PC-9 (cell line): ENCODE results near the gene KRT27. TPM values are rescaled to one million over a fixed set of nuclear protein-coding genes. Genes with fewer than 3 reads are reported as not detected.
"Not testable (repeated sequence)": the region's sequence is repeated elsewhere in the genome, so short reads cannot be mapped to it uniquely, and the experiment has no call there.

Source experiments
- BruUV-seq: library from RNA; stranded (reverse); fragments of 400-500 nt; replicated peaks from 2 replicates; lab custom pipeline; 2021; lab: Mats Ljungman, UMichigan
- CTCF ChIA-PET: fragments of 300-600 bp; sonication (Branson Sonifier 250); formaldehyde crosslinking; loops from one replicate; lab custom pipeline; 2022; ENCODE audit warnings: antibody characterized with exemption; lab: Charles Lee
- POLR2A ChIA-PET: fragments of 300-600 bp; sonication (Branson Sonifier 250); formaldehyde crosslinking; loops from one replicate; lab custom pipeline; 2022; ENCODE audit warnings: antibody characterized with exemption; ENCODE audit not compliant: unreplicated experiment; lab: Charles Lee
- DNase-seq, 2 experiments: peaks; one replicate each; pipeline versions ENCODE4 v3.0.0 to v3.0.0-alpha.2; 2015 to 2022; ENCODE audit warnings: mixed read lengths in 1 of 2
- H2AFZ ChIP-seq: fragments of 200-600 bp; sonication (generic); 2 replicates; pipeline ENCODE4 v1.8.1; 2017; ENCODE audit warnings: antibody characterized with exemption
- H3F3A ChIP-seq: fragments of 200-600 bp; sonication (generic); 2 replicates; pipeline ENCODE4 v1.8.1; 2017; ENCODE audit warnings: antibody characterized with exemption, mild to moderate bottlenecking, low read depth; ENCODE audit not compliant: insufficient read depth
- H3K27ac ChIP-seq: fragments of 200-600 bp; sonication (generic); 2 replicates; pipeline ENCODE4 v1.6.1; 2016; ENCODE audit warnings: mixed run types
- H3K27me3 ChIP-seq: fragments of 200-600 bp; sonication (generic); 2 replicates; pipeline ENCODE4 v1.6.1; 2016; ENCODE audit warnings: low read depth, mixed run types; ENCODE audit not compliant: insufficient read depth
- H3K36me3 ChIP-seq: fragments of 200-600 bp; sonication (generic); 2 replicates; pipeline ENCODE4 v1.6.1; 2016; ENCODE audit warnings: low read depth, mixed run types
- H3K4me1 ChIP-seq: fragments of 200-600 bp; sonication (generic); replicated peaks from 2 replicates; pipeline ENCODE4 v1.6.1; 2016; ENCODE audit warnings: mixed run types; ENCODE audit not compliant: insufficient read depth
- H3K4me2 ChIP-seq: fragments of 200-600 bp; sonication (generic); 2 replicates; pipeline ENCODE4 v1.6.1; 2017; ENCODE audit warnings: mixed run types
- H3K4me3 ChIP-seq: fragments of 200-600 bp; sonication (generic); 2 replicates; pipeline ENCODE4 v1.6.1; 2016; ENCODE audit warnings: mixed run types
- H3K79me2 ChIP-seq: fragments of 200-600 bp; sonication (generic); 2 replicates; pipeline ENCODE4 v1.6.1; 2017; ENCODE audit warnings: low read depth, mixed run types
- H3K9me2 ChIP-seq: fragments of 200-600 bp; sonication (generic); 2 replicates; pipeline ENCODE4 v1.8.1; 2017; ENCODE audit warnings: mild to moderate bottlenecking; ENCODE audit not compliant: insufficient read depth
- H3K9me3 ChIP-seq: fragments of 200-600 bp; sonication (generic); 2 replicates; pipeline ENCODE4 v1.8.1; 2016; ENCODE audit warnings: low read depth; ENCODE audit not compliant: insufficient read depth
- H4K20me1 ChIP-seq: fragments of 200-600 bp; sonication (generic); 2 replicates; pipeline ENCODE4 v1.8.1; 2017; ENCODE audit not compliant: insufficient read depth
- EZH2 ChIP-seq: fragments of 200-600 bp; sonication (generic); IDR thresholded peaks from 2 replicates; pipeline ENCODE4 v1.8.0; 2017; ENCODE audit warnings: antibody characterized with exemption, low read depth
- intact Hi-C: fragments of 100-400 bp; cut with micrococcal nuclease; formaldehyde crosslinking; loops from one replicate; pipeline ENCODE4 v1.10.0; 2022; ENCODE audit not compliant: unreplicated experiment
- total RNA-seq: library from RNA; stranded (reverse); gene quantifications from 2 replicates; pipeline ENCODE4 v1.2.3, GENCODE V29; 2021
- TF ChIP-seq, protein P1 (sequence below): fragments of 200-600 bp; sonication (generic); conservative IDR thresholded peaks from 2 replicates; pipeline ENCODE4 v1.6.1; 2017; ENCODE audit warnings: mixed run types, antibody characterized with exemption, mild to moderate bottlenecking, moderate library complexity

Gene KRT27
- total RNA-seq, 1 experiment from 2014 or later = not detected

GRCh38 chr17:40750391-40750790, 32.0 kb downstream of the KRT27 start:
- Histone ChIP-seq H2AFZ (no peak overlapping the region), H3K36me3 (no peaks in the 10 kb centered on the region), H3K79me2 (no peaks in the 10 kb centered on the region), H3K4me3 (no peak overlapping the region), H3K9me3 (no peaks in the 10 kb centered on the region), H3K4me2 (no peak overlapping the region), H3K9me2 (no peaks in the 10 kb centered on the region), H4K20me1 (no peaks in the 10 kb centered on the region), H3K4me1 (no peaks in the 10 kb centered on the region), H3K27ac (no peak overlapping the region), H3F3A (no peaks in the 10 kb centered on the region), H3K27me3 (0 out of 2 replicates have a peak, but pooled peaks cover 2% of the 10 kb centered on the region)
- BruUV-seq = no TSS peak
- intact Hi-C loops = no loop called here
- no peak for DNase-seq
- TF ChIP-seq, protein P1, sequence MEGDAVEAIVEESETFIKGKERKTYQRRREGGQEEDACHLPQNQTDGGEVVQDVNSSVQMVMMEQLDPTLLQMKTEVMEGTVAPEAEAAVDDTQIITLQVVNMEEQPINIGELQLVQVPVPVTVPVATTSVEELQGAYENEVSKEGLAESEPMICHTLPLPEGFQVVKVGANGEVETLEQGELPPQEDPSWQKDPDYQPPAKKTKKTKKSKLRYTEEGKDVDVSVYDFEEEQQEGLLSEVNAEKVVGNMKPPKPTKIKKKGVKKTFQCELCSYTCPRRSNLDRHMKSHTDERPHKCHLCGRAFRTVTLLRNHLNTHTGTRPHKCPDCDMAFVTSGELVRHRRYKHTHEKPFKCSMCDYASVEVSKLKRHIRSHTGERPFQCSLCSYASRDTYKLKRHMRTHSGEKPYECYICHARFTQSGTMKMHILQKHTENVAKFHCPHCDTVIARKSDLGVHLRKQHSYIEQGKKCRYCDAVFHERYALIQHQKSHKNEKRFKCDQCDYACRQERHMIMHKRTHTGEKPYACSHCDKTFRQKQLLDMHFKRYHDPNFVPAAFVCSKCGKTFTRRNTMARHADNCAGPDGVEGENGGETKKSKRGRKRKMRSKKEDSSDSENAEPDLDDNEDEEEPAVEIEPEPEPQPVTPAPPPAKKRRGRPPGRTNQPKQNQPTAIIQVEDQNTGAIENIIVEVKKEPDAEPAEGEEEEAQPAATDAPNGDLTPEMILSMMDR = no peak
- no peak for TF ChIP-seq EZH2
- ChIA-PET POLR2A (no interaction called here), CTCF (no interaction called here)

GRCh38 chr17:40748666-40749065, 33.7 kb downstream of the KRT27 start:
- H2AFZ ChIP-seq, H3K4me2 ChIP-seq, H3K4me3 ChIP-seq, H3K27ac ChIP-seq, H3K27me3 ChIP-seq, H3K36me3 ChIP-seq, H3K9me2 ChIP-seq, CTCF ChIA-PET, H4K20me1 ChIP-seq, DNase-seq, POLR2A ChIA-PET, BruUV-seq, H3K79me2 ChIP-seq, intact Hi-C loops, H3F3A ChIP-seq, H3K9me3 ChIP-seq, H3K4me1 ChIP-seq: not testable (repeated sequence)

GRCh38 chr17:40738553-40738952, 43.8 kb downstream of the KRT27 start:
- CTCF ChIA-PET = no interaction called here
- Histone ChIP-seq H3K36me3 (no peaks in the 10 kb centered on the region), H2AFZ (no peak overlapping the region), H3K27ac (no peak overlapping the region), H3K9me2 (no peaks in the 10 kb centered on the region), H3K9me3 (peaks cover 5% of the 10 kb centered on the region; the same call in 1 of the 2 replicates), H3F3A (no peaks in the 10 kb centered on the region), H3K27me3 (no peaks in the 10 kb centered on the region), H3K4me2 (no peak overlapping the region), H4K20me1 (no peaks in the 10 kb centered on the region), H3K4me1 (no peaks in the 10 kb centered on the region), H3K4me3 (no peak overlapping the region), H3K79me2 (no peaks in the 10 kb centered on the region)
- intact Hi-C loops = no loop called here
- no peak for DNase-seq
- BruUV-seq = no TSS peak
- no peak for TF ChIP-seq EZH2
- TF ChIP-seq, protein P1 = no peak
- POLR2A ChIA-PET = no interaction called here

GRCh38 chr17:40735016-40735415, 47.3 kb downstream of the KRT27 start:
- CTCF ChIA-PET = no interaction called here
- TF ChIP-seq EZH2 = no peak
- TF ChIP-seq, protein P1 = no peak
- no peaks in the 10 kb centered on the region for H3F3A ChIP-seq
- H3K4me2 ChIP-seq = no peak overlapping the region
- intact Hi-C loops = no loop called here
- no peak for DNase-seq
- H3K27me3 ChIP-seq = no peaks in the 10 kb centered on the region
- H3K79me2 ChIP-seq = no peaks in the 10 kb centered on the region
- H3K4me3 ChIP-seq = no peak overlapping the region
- no peaks in the 10 kb centered on the region; the same call in 1 of the 2 replicates for H3K9me2 ChIP-seq
- BruUV-seq = no TSS peak
- H2AFZ ChIP-seq = no peak overlapping the region
- no peaks in the 10 kb centered on the region for H4K20me1 ChIP-seq
- H3K4me1 ChIP-seq = no peaks in the 10 kb centered on the region
- POLR2A ChIA-PET = no interaction called here
- H3K27ac ChIP-seq = no peak overlapping the region
- H3K9me3 ChIP-seq = no peaks in the 10 kb centered on the region
- no peaks in the 10 kb centered on the region for H3K36me3 ChIP-seq
